Gastroesophageal sphincter (tissue), 4 donors: ENCODE results near the gene TMEM42. TPM values are rescaled to one million over a fixed set of nuclear protein-coding genes. Genes with fewer than 3 reads are reported as not detected.
"Not testable (repeated sequence)": the region's sequence is repeated elsewhere in the genome, so short reads cannot be mapped to it uniquely, and the experiment has no call there.

Experiments used
- ATAC-seq: fragments of 150-250 bp; one replicate; pipeline ENCODE4 v1.9.1; 2016; ENCODE audit warnings: mild to moderate bottlenecking, moderate library complexity
- H3K27ac ChIP-seq, 4 donors: fragments of 200-600 bp; sonication (generic) in 3 of 4; 1 replicate in 3 of 4; 2 replicates in 1 of 4; pipeline ENCODE4 v1.5.1; 2016 to 2019
- H3K27me3 ChIP-seq: fragments of 200-600 bp; sonication (generic); one replicate; pipeline ENCODE4 v1.5.1; 2019
- H3K36me3 ChIP-seq, 2 donors: fragments of 200-600 bp; sonication (generic); one replicate each; pipeline ENCODE4 v1.5.1; 2019; ENCODE audit warnings: control low read depth in 1 of 2
- H3K4me1 ChIP-seq, 3 donors: fragments of 200-600 bp; sonication (generic); 1 replicate in 2 of 3; 2 replicates in 1 of 3; pipeline ENCODE4 v1.5.1; 2016 to 2019; ENCODE audit warnings: control low read depth in 2 of 3
- H3K4me3 ChIP-seq, 2 donors: fragments of 200-600 bp; sonication (generic); one replicate each; pipeline ENCODE4 v1.5.1; 2019; ENCODE audit warnings: mild to moderate bottlenecking in 1 of 2, moderate library complexity in 1 of 2
- H3K9me3 ChIP-seq, 3 donors: fragments of 200-600 bp; sonication (generic); one replicate each; pipeline ENCODE4 v1.5.1; 2017 to 2019; ENCODE audit warnings: control low read depth in 2 of 3
- EP300 ChIP-seq: sonication (generic); formaldehyde crosslinking; IDR thresholded peaks from one replicate; pipeline ENCODE4 v1.6.1; 2017; ENCODE audit warnings: antibody characterized with exemption, mild to moderate bottlenecking
- POLR2A ChIP-seq, 2 donors: fragments of 450-650 bp; IDR thresholded peaks; one replicate each; pipeline ENCODE4 v1.6.1; 2017; ENCODE audit warnings: antibody characterized with exemption in 2 of 2, mild to moderate bottlenecking in 2 of 2, moderate library complexity in 1 of 2
- POLR2AphosphoS5 ChIP-seq: sonication (generic); formaldehyde crosslinking; IDR thresholded peaks from one replicate; pipeline ENCODE4 v1.6.1; 2017; ENCODE audit warnings: antibody characterized with exemption
- WGBS, 2 donors: methylation state at CpG; one replicate each; pipeline ENCODE4 v1.1.5; 2018; ENCODE audit warnings: low coverage in 1 of 2; 5-methylcytosine and 5-hydroxymethylcytosine counted together
- total RNA-seq, 4 donors: library from RNA; depleted of rRNA; stranded (reverse); fragments of >200 nt; gene quantifications; one replicate each; pipeline ENCODE4 v1.1.0, GENCODE V29; 2016
- TF ChIP-seq, protein P1 (sequence below), 4 experiments: fragments of 200-600 bp in 2 of 4; fragments of 450-650 bp in 2 of 4; sonication (generic) in 1 of 4; IDR thresholded peaks; one replicate each; pipeline ENCODE4 v1.5.1; 2017 to 2019; ENCODE audit warnings: antibody characterized with exemption in 4 of 4, mild to moderate bottlenecking in 2 of 4, moderate library complexity in 2 of 4

Gene TMEM42
- 10 to 100 TPM in 2 of 4 donors, 1 to 10 TPM in 2; 7.0 to 14.9 (median 9.0) TPM for total RNA-seq

DNA sequence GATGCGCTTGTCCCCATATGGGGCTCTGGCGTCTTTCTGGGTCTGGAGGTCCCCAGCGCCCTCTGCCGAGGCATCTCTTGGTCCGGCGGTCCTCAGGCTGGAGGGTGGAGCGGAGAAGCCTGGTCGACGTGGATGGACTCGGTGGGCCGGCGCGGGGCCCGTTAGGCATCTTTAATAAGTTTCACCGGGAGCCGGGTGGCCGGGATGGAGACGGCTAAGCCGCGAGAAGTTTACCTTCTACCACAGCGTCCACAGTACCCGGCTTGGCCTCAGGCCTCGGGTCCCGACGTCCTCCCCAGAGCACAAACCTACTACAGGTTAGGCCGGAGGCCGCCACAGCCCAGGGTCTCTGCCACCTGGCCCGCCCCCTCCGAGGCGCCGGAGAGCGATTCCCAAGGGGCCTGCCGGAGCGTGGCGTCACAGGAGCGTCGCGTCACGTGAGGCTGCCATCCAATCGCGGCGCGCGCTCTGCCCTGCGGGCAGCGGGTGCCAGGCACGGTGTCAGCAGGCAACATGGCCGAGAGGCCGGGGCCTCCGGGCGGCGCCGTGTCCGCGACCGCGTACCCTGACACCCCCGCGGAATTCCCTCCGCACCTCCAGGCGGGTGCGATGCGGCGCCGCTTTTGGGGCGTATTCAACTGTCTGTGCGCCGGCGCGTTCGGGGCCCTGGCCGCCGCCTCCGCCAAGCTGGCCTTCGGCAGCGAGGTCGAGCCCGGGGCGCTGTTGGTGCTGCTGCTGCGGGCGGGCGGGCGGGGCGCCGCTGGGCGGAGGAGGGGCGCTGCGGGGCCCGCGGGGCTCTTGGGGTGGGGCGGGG, at the start of gene TMEM42:
Gene TMEM42 (plus strand): TSS at position 501 of the 814 bp plus-strand sequence. CDS start 13 bp downstream, at position 514.
- H3K36me3 ChIP-seq = peaks cover 0 to 10% of the 10 kb centered on the region in 2 donors
- H3K9me3 ChIP-seq = peaks cover 0 to 7% (median 0%) of the 10 kb centered on the region in 3 donors
- peaks cover 0 to 25% (median 5%) of the 10 kb centered on the region in 3 donors for H3K4me1 ChIP-seq
- peak within 1 kb of the TSS; percentile 65 to 75 for H3K4me3 ChIP-seq
- peak; percentile 98 for ATAC-seq
- no peak for TF ChIP-seq EP300
- TF ChIP-seq POLR2AphosphoS5 = peak; percentile 87
- TF ChIP-seq, protein P1, sequence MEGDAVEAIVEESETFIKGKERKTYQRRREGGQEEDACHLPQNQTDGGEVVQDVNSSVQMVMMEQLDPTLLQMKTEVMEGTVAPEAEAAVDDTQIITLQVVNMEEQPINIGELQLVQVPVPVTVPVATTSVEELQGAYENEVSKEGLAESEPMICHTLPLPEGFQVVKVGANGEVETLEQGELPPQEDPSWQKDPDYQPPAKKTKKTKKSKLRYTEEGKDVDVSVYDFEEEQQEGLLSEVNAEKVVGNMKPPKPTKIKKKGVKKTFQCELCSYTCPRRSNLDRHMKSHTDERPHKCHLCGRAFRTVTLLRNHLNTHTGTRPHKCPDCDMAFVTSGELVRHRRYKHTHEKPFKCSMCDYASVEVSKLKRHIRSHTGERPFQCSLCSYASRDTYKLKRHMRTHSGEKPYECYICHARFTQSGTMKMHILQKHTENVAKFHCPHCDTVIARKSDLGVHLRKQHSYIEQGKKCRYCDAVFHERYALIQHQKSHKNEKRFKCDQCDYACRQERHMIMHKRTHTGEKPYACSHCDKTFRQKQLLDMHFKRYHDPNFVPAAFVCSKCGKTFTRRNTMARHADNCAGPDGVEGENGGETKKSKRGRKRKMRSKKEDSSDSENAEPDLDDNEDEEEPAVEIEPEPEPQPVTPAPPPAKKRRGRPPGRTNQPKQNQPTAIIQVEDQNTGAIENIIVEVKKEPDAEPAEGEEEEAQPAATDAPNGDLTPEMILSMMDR (IDR thresholded peaks at IDR 0.05) = peak in 3 of 4 experiments; percentile 11 to 50 (median 15)
- peak; percentile 85 to 88 for TF ChIP-seq POLR2A (IDR thresholded peaks at IDR 0.05)
- no peaks in the 10 kb centered on the region for H3K27me3 ChIP-seq
- WGBS, 2 donors = 10% methylated on average over 2 of the region's 91 CpGs; no CpG with 5 or more reads in 1 of the 2 donors
- H3K27ac ChIP-seq = peak within 1 kb of the TSS; percentile 86 to 96 (median 92)

DNA sequence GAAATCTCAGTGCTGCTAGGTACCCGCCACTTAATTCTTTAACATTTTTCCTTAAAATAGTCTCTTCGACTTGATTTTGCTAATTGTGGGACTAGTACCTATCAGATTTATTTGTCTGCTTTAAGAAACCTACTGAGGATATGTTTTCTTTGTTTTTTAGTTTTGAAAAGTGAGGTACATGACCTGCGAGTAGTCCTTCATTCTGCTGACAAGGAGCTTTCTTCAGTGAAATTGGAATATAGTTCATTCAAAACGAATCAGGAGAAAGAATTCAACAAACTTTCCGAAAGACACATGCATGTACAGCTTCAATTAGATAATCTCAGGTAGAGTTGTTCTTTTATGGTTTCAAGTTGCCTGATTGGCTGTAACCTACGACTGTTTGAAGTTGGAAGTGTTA, 47.0 kb upstream of the TMEM42 start:
- Histone ChIP-seq H3K36me3 (no peaks in the 10 kb centered on the region), H3K4me1 (no peaks in the 10 kb centered on the region), H3K9me3 (no peaks in the 10 kb centered on the region), H3K27ac (no peak overlapping the region), H3K4me3 (no peak overlapping the region), H3K27me3 (no peaks in the 10 kb centered on the region)
- ATAC-seq = no peak
- 91 to 92% methylated on average over 6 of the region's 6 CpGs for WGBS, 2 donors
- TF ChIP-seq POLR2A (IDR thresholded peaks at IDR 0.05) (no peak), POLR2AphosphoS5 (no peak), EP300 (no peak)
- TF ChIP-seq, protein P1 (IDR thresholded peaks at IDR 0.05) = no peak

DNA sequence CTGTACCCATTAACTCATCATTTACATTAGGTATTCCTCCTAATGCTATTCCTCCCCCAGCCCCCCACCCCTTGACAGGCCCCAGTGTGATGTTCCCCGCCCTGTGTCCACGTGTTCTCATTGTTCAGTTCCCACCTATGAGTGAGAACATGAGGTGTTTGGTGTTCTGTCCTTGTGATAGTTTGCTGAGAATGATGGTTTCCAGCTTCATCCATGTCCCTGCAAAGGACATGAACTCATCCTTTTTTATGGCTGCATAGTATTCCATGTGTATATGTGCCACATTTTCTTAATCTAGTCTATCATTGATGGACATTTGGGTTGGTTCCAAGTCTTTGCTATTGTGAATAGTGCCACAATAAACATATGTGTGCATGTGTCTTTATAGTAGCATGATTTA, 45.4 kb upstream of the TMEM42 start:
- WGBS, 2 donors = 100% methylated on average over 2 of the region's 2 CpGs
- H3K4me3 ChIP-seq, H3K4me1 ChIP-seq, H3K36me3 ChIP-seq, H3K9me3 ChIP-seq, H3K27ac ChIP-seq, ATAC-seq, H3K27me3 ChIP-seq: not testable (repeated sequence)

DNA sequence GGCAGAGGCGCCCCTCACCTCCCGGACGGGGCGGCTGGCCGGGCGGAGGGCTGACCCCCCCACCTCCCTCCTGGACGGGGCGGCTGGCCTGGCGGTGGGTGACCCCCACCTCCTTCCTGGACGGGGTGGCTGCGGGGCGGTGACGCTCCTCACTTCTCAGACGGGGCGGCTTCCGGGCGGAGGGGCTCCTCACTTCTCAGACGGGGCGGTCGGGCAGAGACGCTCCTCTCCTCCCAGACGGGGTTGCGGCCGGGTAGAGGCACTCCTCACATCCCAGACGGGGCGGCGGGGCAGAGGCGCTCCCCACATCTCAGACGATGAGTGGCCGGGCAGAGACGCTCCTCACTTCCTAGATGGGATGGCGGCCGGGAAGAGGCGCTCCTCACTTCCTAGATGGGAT, 40.5 kb upstream of the TMEM42 start:
- H3K36me3 ChIP-seq, H3K4me1 ChIP-seq, H3K4me3 ChIP-seq, H3K27ac ChIP-seq, ATAC-seq, H3K27me3 ChIP-seq, H3K9me3 ChIP-seq: not testable (repeated sequence)
- WGBS, 2 donors = no CpG with 5 or more reads among the region's 34 CpGs

DNA sequence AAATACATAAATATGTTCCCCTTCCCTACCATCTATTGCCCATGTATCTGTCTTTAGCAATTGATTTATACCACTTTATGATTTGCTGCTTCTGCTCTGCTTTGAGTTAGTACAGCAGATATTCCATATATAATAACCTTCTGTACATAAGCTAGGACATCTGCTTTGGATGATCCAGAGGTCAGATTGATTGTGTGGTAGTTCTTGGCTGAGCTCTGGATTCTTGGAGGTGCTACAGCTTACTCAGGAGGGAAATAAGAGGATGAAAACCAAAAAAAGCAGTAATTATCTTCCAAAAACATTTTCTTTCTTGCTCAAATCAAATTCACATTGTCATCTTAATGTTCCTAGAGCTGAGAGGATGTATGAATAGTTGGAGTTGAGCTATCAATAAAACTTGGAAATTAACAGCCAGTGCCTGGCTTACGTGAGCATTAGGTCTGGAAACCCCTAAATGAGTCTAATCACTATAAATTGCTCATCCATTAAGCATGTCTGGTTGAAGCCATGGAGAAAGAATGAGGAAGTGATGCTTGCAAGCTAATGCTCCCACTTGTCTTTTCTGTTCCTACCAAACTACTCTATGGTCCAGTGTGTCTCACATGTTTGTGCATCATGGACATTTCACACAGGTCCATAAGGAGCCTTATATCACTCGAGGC, 36.3 kb upstream of the TMEM42 start:
- no peaks in the 10 kb centered on the region for H3K9me3 ChIP-seq
- H3K27ac ChIP-seq = no peak overlapping the region
- no peak for ATAC-seq
- H3K4me1 ChIP-seq = no peaks in the 10 kb centered on the region
- H3K36me3 ChIP-seq = no peaks in the 10 kb centered on the region
- 66 to 74% methylated on average over 2 of the region's 2 CpGs for WGBS, 2 donors
- no peaks in the 10 kb centered on the region for H3K27me3 ChIP-seq
- H3K4me3 ChIP-seq = no peak overlapping the region
- TF ChIP-seq POLR2AphosphoS5 (no peak), POLR2A (IDR thresholded peaks at IDR 0.05) (no peak)

DNA sequence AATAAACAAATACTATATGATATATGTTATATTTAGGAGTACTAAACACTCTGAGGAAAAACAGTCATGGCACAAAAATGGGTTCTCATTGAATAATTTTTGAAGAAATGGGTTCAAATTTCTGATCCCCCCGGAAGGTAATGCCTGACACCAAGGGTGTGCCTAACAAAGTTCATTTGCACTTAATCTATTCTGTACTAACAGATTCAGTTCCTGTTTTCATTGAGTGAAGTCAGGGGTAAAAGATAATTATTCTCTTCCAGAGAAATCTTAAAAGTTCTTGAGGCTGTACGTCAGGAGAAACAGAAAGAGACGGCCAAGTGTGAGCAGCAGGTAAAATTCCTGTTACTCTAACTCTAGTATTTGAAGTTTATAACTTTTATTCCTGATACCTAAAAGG, 34.5 kb upstream of the TMEM42 start:
- Histone ChIP-seq H3K4me1 (no peaks in the 10 kb centered on the region), H3K27me3 (no peaks in the 10 kb centered on the region), H3K9me3 (no peaks in the 10 kb centered on the region), H3K27ac (no peak overlapping the region), H3K4me3 (no peak overlapping the region), H3K36me3 (no peaks in the 10 kb centered on the region)
- no peak for ATAC-seq
- 82 to 92% methylated on average over 3 of the region's 3 CpGs for WGBS, 2 donors
- TF ChIP-seq POLR2A (IDR thresholded peaks at IDR 0.05) = no peak
- no peak for TF ChIP-seq POLR2AphosphoS5
- no peak for TF ChIP-seq EP300
- TF ChIP-seq, protein P1 (IDR thresholded peaks at IDR 0.05) = no peak
